ENCODE measurements around the gene GEN1.

DNA sequence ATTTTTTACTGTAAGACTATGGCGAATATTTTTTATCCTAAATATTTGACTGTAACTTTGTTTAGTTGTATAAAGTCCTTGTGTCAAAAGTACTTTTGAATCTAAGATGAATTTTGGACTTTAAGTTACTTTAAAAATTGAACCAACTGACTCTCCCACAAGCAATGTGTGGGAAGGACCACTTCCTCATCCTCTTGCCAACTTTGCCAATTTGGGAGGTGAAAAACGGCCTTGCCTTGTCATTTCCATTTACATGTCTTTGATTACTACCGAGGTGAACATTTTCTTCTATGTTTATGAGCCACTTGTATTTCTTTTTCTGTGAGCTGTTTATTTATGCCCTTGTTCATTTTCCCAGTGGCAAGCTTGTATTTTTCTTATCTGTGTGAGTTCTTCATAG, 49.6 kb downstream of the GEN1 start:
- TF ChIP-seq CTCF (IDR thresholded peaks at IDR 0.05 in 8 of 11, conservative IDR thresholded peaks at IDR 0.05 in 3 of 11) (no peak), POLR2A (IDR thresholded peaks at IDR 0.05) (no peak)
